ENCODE measurements around the gene THSD4. TPM values are rescaled to one million over a fixed set of nuclear protein-coding genes. Genes with fewer than 3 reads are reported as not detected.

Gene THSD4
- polyA plus RNA-seq, 1 donor (not counting 4 experiments of a cell fraction or from before 2014, with no cell fraction given), result 24.5 TPM

- Histone ChIP-seq H3K9me3 (ENCODE audit: control insufficient read depth, low read depth, low read length) (no peaks in the 10 kb centered on the region), H3K9me1 (ENCODE audit: control insufficient read depth, extremely low read depth, insufficient read depth, low read length) (no peaks in the 10 kb centered on the region), H4K20me1 (ENCODE audit: control insufficient read depth, extremely low read depth, insufficient read depth, low read length) (no peaks in the 10 kb centered on the region), H3K79me2 (ENCODE audit: control insufficient read depth, insufficient read depth, low read length) (no peaks in the 10 kb centered on the region), H3K4me2 (ENCODE audit: control insufficient read depth, extremely low read depth, insufficient read depth, low read depth, low read length) (no peak overlapping the region), H3K4me1 (ENCODE audit: control insufficient read depth, extremely low read depth, insufficient read depth, low read length) (peaks cover 2% of the 10 kb centered on the region), H3K4me3 (ENCODE audit: control insufficient read depth in 2 of 3, extremely low read depth in 1 of 3, insufficient read depth in 2 of 3, low read depth in 1 of 3, low read length in 3 of 3) (no peak overlapping the region), H3K27me3 (ENCODE audit: control insufficient read depth, extremely low read depth, insufficient read depth, low read length) (no peaks in the 10 kb centered on the region), H2AFZ (ENCODE audit: control insufficient read depth, low read length) (no peak overlapping the region), H3K36me3 (ENCODE audit: control insufficient read depth in 2 of 2, extremely low read depth in 1 of 2, insufficient read depth in 2 of 2, low read length in 2 of 2) (peaks cover 31 to 34% of the 10 kb centered on the region in 2 experiments), H3K9ac (ENCODE audit: control insufficient read depth, extremely low read depth, insufficient read depth, low read length) (no peak overlapping the region), H3K27ac (ENCODE audit: control insufficient read depth, insufficient read depth, low read length) (no peak overlapping the region)
- TF ChIP-seq CTCF (optimal IDR thresholded peaks at IDR 0.05 in 1 of 3, IDR thresholded peaks at IDR 0.05 in 1 of 3, conservative IDR thresholded peaks at IDR 0.05 in 1 of 3; ENCODE audit: extremely low read depth in 1 of 3, insufficient read depth in 2 of 3, low read length in 3 of 3) (no peak), EZH2 (IDR thresholded peaks at IDR 0.05; ENCODE audit: low read length) (no peak)
- no peak for FAIRE-seq
- dilution Hi-C loops (cut with MboI; ENCODE audit: extremely low pct_ligation_motif_present, low sequenced_read_pairs), result no loop called here
- DNase-seq (ENCODE audit: low read depth, low spot score), result no peak
Measured at GRCh38 chr15:71232411-71232810, 117.1 kb downstream of the THSD4 start.

GRCh38 chr15:71237456-71238188 is 122.4 kb downstream of the THSD4 start:
- Histone ChIP-seq H2AFZ (ENCODE audit: control insufficient read depth, low read length) (no peak overlapping the region), H3K27me3 (ENCODE audit: control insufficient read depth, extremely low read depth, insufficient read depth, low read length) (no peaks in the 10 kb centered on the region), H3K27ac (ENCODE audit: control insufficient read depth, insufficient read depth, low read length) (peak overlapping the region; percentile 61), H3K9ac (ENCODE audit: control insufficient read depth, extremely low read depth, insufficient read depth, low read length) (no peak overlapping the region), H3K4me2 (ENCODE audit: control insufficient read depth, extremely low read depth, insufficient read depth, low read depth, low read length) (no peak overlapping the region), H3K4me1 (ENCODE audit: control insufficient read depth, extremely low read depth, insufficient read depth, low read length) (peaks cover 17% of the 10 kb centered on the region), H3K4me3 (ENCODE audit: control insufficient read depth in 2 of 3, extremely low read depth in 1 of 3, insufficient read depth in 2 of 3, low read depth in 1 of 3, low read length in 3 of 3) (no peak overlapping the region), H3K9me3 (ENCODE audit: control insufficient read depth, low read depth, low read length) (no peaks in the 10 kb centered on the region), H3K79me2 (ENCODE audit: control insufficient read depth, insufficient read depth, low read length) (no peaks in the 10 kb centered on the region), H3K9me1 (ENCODE audit: control insufficient read depth, extremely low read depth, insufficient read depth, low read length) (no peaks in the 10 kb centered on the region), H3K36me3 (ENCODE audit: control insufficient read depth in 2 of 2, extremely low read depth in 1 of 2, insufficient read depth in 2 of 2, low read length in 2 of 2) (peaks cover 17 to 35% of the 10 kb centered on the region in 2 experiments), H4K20me1 (ENCODE audit: control insufficient read depth, extremely low read depth, insufficient read depth, low read length) (no peaks in the 10 kb centered on the region)
- peak; percentile 100 for FAIRE-seq
- TF ChIP-seq CTCF (optimal IDR thresholded peaks at IDR 0.05 in 1 of 3, IDR thresholded peaks at IDR 0.05 in 1 of 3, conservative IDR thresholded peaks at IDR 0.05 in 1 of 3; ENCODE audit: extremely low read depth in 1 of 3, insufficient read depth in 2 of 3, low read length in 3 of 3) (peak in 1 of 3 experiments; percentile 13), EZH2 (IDR thresholded peaks at IDR 0.05; ENCODE audit: low read length) (no peak)
- peak; percentile 86 for DNase-seq (ENCODE audit: low read depth, low spot score)
- dilution Hi-C loops (cut with MboI; ENCODE audit: extremely low pct_ligation_motif_present, low sequenced_read_pairs), result no loop called here
